GM19328 (cell line): ENCODE results near the gene RPL15.
A peak's percentile ranks its signal among the peaks of the same experiment; 100 is the strongest.
"Not testable (repeated sequence)": the region's sequence is repeated elsewhere in the genome, so short reads cannot be mapped to it uniquely, and the experiment has no call there.

Source experiments
- ATAC-seq: cut with Tn5 transposase; IDR thresholded peaks from one replicate; pipeline ENCODE4 v1.9.1; 2021; ENCODE audit warnings: mild to moderate bottlenecking, moderate library complexity; ENCODE audit not compliant: unreplicated experiment

Gene RPL15

GRCh38 chr3:23916886-23917678, at the start of gene RPL15, which contains the start of gene NKIRAS1:
RPL15 (plus strand) TSS chr3:23917132; CDS start chr3:23917860, 728 bp downstream.
NKIRAS1 (minus strand) TSS chr3:23916990; CDS start chr3:23910904, 6,086 bp downstream.
- peak; percentile 93 for ATAC-seq

GRCh38 chr3:23867400-23867799, 49.5 kb upstream of the RPL15 start:
- no peak for ATAC-seq

GRCh38 chr3:23867838-23868237, 49.1 kb upstream of the RPL15 start:
- ATAC-seq, result no peak

GRCh38 chr3:23869977-23870662, 46.8 kb upstream of the RPL15 start:
- no peak for ATAC-seq

- ATAC-seq, result not testable (repeated sequence)
Measured at GRCh38 chr3:23870663-23871043, 46.3 kb upstream of the RPL15 start.

- ATAC-seq, result not testable (repeated sequence)
Measured at GRCh38 chr3:23871361-23871760, 45.6 kb upstream of the RPL15 start.

GRCh38 chr3:23872330-23872729, 44.6 kb upstream of the RPL15 start:
- no peak for ATAC-seq

GRCh38 chr3:23873941-23874340, 43.0 kb upstream of the RPL15 start:
- ATAC-seq, result no peak

GRCh38 chr3:23874359-23875112, 42.4 kb upstream of the RPL15 start:
- no peak for ATAC-seq

- no peak for ATAC-seq
Measured at GRCh38 chr3:23875113-23875725, 41.7 kb upstream of the RPL15 start.

GRCh38 chr3:23876923-23877322, 40.0 kb upstream of the RPL15 start:
- ATAC-seq, result no peak

GRCh38 chr3:23877329-23877980, 39.5 kb upstream of the RPL15 start:
- ATAC-seq, result no peak

GRCh38 chr3:23879485-23879884, 37.4 kb upstream of the RPL15 start:
- no peak for ATAC-seq

GRCh38 chr3:23880703-23881339, 36.1 kb upstream of the RPL15 start:
- no peak for ATAC-seq

GRCh38 chr3:23881993-23882392, 34.9 kb upstream of the RPL15 start:
- ATAC-seq, result not testable (repeated sequence)

GRCh38 chr3:23882487-23882918, 34.4 kb upstream of the RPL15 start:
- no peak for ATAC-seq

GRCh38 chr3:23884481-23884880, 32.5 kb upstream of the RPL15 start:
- ATAC-seq, result no peak

GRCh38 chr3:23885210-23885609, 31.7 kb upstream of the RPL15 start:
- ATAC-seq, result no peak

GRCh38 chr3:23886311-23886710, 30.6 kb upstream of the RPL15 start:
- no peak for ATAC-seq

GRCh38 chr3:23888617-23889228, 28.2 kb upstream of the RPL15 start:
- no peak for ATAC-seq
